HG02623 (cell line): ENCODE results near the gene APOC1.
"Not testable (repeated sequence)": the region's sequence is repeated elsewhere in the genome, so short reads cannot be mapped to it uniquely, and the experiment has no call there.

Source experiments
- ATAC-seq: cut with Tn5 transposase; IDR thresholded peaks from one replicate; pipeline ENCODE4 v1.9.1; 2021; ENCODE audit warnings: moderate library complexity; ENCODE audit not compliant: unreplicated experiment

The APOC1 gene

DNA sequence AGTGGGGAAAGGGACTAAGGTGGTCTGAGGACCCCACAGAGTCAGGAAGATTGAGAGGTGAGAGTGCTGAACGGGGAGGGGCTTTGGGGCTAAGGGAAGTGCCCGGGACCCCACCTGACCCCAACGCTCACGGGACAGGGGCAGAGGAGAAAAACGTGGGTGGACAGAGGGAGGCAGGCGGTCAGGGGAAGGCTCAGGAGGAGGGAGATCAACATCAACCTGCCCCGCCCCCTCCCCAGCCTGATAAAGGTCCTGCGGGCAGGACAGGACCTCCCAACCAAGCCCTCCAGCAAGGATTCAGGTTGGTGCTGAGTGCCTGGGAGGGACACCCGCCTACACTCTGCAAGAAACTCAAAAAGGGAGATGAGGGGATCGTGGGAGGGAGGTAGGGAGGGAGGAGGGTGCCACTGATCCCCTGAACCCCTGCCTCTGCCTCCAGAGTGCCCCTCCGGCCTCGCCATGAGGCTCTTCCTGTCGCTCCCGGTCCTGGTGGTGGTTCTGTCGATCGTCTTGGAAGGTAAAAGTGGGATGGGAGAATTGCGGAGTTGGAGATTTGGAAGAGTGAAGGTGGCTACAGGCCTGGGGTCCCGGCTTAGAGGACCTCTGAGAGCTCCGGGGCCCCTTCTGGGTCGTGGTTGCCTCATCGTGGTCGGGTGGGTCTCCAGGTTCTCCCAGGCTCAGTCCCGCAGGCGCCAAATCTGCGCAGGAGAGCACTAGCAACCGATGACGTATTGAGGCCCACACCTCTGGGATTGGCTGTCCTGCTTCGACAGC is at the start of gene APOC1:
Gene APOC1, plus strand, starts transcription at position 176 of the 774 bp plus-strand sequence. Its CDS starts 284 bp downstream, at position 460.
- peak; percentile 82 for ATAC-seq

- ATAC-seq, result no peak
These were observed 49.1 kb upstream of the APOC1 start for GRCh38 chr19:44865196-44865767.

DNA sequence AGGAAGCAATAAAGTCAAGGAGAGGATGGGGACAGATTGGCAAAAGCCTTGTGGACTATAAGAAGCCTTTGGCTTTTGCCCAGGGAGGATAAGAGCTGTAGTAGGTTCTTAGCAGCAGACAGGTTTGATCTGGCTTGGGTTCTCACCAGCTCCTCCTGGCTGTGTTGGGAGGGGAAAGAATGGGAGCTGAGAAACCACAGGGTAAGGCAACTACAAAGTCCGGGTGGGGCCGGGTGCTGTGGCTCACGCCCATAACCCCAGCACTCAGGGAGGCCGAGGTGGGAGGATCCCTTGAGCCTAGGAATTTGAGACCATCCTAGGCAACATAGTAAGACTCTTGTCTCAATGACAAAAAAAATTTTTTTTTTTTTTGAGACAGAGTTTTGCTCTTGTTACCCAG is 47.7 kb upstream of the APOC1 start:
- no peak for ATAC-seq

GRCh38 chr19:44867578-44867977 is 46.8 kb upstream of the APOC1 start:
- ATAC-seq, result no peak

GRCh38 chr19:44869733-44870470 is 44.5 kb upstream of the APOC1 start:
- no peak for ATAC-seq

DNA sequence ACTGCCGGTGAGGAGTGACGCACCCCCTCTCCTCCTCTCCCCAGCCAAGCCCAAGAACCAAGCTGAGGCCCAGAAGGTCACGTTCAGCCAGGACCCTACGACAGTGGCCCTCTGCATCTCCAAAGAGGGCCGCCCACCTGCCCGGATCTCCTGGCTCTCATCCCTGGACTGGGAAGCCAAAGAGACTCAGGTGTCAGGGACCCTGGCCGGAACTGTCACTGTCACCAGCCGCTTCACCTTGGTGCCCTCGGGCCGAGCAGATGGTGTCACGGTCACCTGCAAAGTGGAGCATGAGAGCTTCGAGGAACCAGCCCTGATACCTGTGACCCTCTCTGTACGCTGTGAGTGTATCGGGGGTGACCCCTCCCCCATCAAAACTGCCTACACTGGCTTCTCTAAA is 42.6 kb upstream of the APOC1 start:
- no peak for ATAC-seq

DNA sequence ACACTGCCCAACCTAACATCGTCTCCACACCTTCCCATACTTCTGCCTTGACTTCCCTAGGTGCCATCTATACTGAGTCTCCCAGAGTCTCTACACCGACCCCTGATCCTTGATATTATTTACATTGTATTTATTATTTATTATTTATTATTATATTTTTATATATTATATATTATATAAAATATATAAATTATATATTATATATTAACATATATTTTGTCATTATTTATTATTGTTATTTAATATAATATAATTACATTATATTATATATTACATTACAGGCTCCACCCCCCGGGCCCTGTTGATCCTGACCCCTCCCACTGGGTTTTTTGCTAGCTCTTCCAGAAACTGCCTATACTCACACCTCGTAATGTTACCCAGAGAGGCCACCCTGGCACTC is 41.7 kb upstream of the APOC1 start:
- no peak for ATAC-seq

GRCh38 chr19:44874317-44874716 is 40.1 kb upstream of the APOC1 start:
- ATAC-seq, result no peak

GRCh38 chr19:44875666-44876451 is 38.5 kb upstream of the APOC1 start:
- ATAC-seq, result no peak

DNA sequence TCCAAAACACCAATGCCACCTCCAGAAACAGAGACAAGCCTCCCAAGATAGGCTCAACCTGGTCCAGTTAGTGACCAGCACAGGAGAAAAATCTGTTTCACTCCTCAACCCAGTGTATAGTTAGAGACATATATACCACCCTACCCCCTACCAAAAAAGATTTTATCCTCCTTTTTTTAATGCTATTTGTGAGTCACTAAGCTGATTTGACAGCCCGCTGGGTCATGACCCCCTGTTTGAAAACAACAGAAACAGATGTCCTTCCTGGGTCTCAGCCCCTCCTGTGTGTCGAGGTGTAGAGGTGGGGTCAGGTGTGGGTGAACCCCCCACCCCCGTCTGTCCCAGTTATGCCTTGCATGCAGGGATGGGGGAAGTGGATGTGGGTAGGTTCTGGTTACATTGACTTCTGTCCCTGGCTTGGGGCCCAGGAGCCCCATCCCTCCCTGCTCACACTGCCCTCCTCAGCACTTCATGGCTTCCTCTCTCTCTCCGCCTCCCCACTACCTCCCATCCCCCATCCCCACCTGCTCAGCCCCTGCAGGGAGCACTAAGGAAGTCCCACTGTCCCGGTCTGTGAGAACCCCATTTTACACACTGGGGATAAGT is 37.4 kb upstream of the APOC1 start:
- no peak for ATAC-seq

GRCh38 chr19:44878120-44878865 is 36.1 kb upstream of the APOC1 start:
- no peak for ATAC-seq

GRCh38 chr19:44879309-44880065 is 34.9 kb upstream of the APOC1 start:
- no peak for ATAC-seq

- no peak for ATAC-seq
These were observed 32.3 kb upstream of the APOC1 start for GRCh38 chr19:44882063-44882462.

DNA sequence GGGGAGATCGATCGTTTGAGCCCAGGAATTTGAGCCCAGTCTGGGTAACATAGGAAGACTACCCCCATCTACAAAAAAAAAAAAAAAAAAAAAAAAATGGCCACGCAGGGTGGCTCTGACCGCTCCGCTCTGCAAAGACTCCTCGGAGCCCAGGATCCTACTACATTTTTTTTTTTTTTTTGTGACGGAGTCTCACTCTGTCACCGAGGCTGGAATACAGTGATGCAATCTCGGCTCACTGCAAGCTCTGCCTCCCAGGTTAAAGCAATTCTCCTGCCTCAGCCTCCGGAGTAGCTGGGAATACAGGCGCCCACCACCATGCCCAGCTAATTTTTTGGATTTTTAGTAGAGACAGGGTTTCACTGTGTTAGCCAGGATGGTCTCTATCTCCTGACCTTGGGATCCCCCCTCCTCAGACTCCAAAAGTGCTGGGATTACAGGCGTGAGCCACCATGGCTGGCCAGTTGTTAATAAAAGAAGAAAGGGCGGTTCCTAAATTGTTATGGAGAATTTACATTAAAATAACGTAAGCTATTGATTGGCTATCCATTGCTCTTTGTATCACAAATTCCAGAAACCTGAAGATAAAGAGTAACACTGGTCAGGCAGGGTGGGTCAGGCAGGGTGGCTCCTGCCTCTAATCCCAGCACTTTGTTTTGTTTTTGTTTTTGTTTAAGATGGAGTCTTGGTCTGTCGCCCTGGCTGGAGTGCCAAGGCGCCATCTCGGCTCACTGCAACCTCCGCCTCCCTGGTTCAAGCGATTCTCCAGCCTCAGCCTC is 31.6 kb upstream of the APOC1 start:
- not testable (repeated sequence) for ATAC-seq

DNA sequence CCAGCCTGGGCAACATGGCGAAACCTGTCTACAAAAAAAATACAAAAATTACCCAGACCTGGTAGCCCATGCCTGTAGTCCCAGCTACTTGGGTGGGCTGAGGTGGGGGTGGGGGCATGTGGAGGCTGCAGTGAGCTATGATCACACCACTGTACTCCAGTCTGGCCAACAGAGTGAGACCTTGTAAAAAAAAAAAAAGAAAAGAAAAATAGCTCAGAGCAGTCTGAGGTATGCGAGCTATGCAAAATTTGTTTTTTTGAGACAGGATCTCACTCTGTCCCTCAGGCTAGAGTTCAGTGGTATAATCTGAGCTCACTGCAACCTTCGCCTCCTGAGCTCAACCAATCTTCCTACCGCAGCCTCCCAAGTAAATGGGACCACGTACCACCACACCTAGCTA is 30.5 kb upstream of the APOC1 start:
- ATAC-seq, result no peak

- no peak for ATAC-seq
These were observed 29.8 kb upstream of the APOC1 start for GRCh38 chr19:44884566-44884965.

DNA sequence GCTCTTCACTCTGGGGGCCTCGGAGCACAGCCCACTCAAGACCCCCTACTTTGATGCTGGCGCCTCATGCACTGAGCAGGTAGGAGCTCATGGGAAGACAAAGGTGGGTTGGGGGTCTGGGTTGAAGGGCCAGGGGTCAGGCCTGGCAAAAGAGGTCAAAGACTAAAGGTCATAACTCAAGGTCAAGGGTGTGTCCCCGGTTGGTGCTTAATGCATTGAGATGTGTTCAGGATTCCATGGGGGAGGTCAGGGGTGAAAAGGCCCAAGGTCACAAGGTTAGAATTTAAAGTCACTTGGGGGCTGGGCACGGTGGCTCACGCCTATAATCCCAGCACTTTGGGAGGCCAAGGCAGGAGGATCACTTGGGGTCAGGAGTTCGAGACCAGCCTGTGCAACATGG is 28.3 kb upstream of the APOC1 start:
- no peak for ATAC-seq

- no peak for ATAC-seq
These were observed 26.8 kb upstream of the APOC1 start for GRCh38 chr19:44887648-44888047.

- ATAC-seq, result not testable (repeated sequence)
These were observed 26.1 kb upstream of the APOC1 start for GRCh38 chr19:44888335-44888734.
